Stimulated activated CD8-positive, alpha-beta memory T cell treated with anti-CD3 and anti-CD28 coated beads, Interleukin-2, amount 100 ng/mL, for 1 hour (primary cell): Measurements from ENCODE around the gene EPN2.

Experiments
- DNase-seq, 2 donors: peaks; one replicate each; pipeline ENCODE4 v3.0.0-alpha.2; 2020; ENCODE audit warnings: low read depth in 2 of 2

EPN2 gene

DNA sequence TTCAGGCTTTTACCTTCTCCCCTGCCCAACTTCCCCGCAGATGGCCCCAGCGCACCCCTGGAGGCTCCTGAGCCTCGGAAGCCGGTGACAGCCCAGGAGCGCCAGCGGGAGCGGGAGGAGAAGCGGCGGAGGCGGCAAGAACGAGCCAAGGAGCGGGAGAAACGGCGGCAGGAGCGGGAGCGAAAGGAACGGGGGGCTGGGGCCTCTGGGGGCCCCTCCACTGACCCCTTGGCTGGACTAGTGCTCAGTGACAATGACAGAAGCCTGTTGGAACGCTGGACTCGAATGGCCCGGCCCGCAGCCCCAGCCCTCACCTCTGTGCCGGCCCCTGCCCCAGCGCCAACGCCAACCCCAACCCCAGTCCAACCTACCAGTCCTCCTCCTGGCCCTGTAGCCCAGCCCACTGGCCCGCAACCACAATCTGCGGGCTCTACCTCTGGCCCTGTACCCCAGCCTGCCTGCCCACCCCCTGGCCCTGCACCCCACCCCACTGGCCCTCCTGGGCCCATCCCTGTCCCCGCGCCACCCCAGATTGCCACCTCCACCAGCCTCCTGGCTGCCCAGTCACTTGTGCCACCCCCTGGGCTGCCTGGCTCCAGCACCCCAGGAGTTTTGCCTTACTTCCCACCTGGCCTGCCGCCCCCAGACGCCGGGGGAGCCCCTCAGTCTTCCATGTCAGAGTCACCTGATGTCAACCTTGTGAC is 144.7 kb downstream of the EPN2 start:
- no peak for DNase-seq

DNA sequence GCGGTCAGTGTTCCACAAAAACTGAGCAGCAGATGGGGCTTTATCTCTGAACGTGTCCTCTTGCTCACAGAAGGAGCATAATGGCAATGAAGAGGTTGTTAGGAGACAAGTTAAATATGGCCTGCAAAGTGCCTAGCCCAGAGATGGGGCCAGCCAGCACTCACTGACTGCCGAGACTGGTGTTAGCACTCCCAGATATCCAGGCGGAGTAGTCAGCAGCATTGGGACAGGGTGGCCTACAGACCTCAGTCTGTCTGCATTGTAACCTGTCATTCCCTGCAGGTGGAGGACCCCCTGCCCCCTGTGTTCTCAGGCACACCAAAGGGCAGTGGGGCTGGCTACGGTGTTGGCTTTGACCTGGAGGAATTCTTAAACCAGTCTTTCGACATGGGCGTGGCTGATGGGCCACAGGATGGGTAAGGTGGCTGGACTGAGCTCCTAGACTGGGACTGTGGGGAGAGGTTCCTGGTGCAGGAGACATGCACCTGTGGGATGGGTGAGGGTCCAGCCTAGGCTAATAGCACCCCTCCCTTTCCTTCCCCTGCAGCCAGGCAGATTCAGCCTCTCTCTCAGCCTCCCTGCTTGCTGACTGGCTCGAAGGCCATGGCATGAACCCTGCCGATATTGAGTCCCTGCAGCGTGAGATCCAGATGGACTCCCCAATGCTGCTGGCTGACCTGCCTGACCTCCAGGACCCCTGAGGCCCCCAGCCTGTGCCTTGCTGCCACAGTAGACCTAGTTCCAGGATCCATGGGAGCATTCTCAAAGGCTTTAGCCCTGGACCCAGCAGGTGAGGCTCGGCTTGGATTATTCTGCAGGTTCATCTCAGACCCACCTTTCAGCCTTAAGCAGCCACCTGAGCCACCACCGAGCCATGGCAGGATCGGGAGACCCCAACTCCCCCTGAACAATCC is 145.6 kb downstream of the EPN2 start:
- no peak for DNase-seq

DNA sequence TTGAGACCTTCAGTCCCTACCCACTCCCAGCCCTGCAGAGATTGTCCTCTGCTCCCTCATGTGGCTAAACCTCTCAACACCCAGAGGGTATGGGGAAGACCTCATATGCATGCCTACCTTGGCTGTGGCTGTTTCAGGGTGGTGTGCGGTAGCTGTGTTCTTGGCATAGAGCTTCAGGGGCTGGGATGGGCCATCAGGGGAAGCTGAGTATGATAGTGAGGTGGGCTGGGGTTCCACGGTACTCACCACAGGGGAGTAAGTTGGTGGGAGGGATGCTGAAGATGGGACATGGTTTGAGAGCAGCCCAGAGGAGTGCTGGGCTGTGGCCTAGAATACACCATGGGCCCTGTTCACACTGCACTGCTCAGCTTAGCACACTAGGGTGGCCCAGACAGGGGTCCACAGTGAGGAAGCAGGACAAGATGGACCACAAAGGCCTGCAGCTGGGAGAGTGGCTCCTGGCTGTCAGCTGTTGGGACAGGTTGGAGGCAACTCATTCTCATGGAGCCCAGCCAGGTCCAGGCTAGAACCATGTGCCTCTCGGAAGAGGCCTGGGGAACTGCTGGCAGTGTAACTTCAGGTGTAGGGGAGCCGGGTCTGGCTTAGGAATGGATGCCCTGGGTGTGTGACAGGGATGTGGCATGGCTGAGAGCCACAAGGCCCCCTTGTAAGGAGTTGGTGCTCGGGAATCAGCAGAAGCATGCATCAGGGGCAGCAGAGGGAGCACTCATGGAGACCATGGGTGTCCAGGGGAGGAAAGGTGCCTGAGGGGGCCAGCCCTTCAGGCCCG is 146.7 kb downstream of the EPN2 start:
- DNase-seq = no peak

DNA sequence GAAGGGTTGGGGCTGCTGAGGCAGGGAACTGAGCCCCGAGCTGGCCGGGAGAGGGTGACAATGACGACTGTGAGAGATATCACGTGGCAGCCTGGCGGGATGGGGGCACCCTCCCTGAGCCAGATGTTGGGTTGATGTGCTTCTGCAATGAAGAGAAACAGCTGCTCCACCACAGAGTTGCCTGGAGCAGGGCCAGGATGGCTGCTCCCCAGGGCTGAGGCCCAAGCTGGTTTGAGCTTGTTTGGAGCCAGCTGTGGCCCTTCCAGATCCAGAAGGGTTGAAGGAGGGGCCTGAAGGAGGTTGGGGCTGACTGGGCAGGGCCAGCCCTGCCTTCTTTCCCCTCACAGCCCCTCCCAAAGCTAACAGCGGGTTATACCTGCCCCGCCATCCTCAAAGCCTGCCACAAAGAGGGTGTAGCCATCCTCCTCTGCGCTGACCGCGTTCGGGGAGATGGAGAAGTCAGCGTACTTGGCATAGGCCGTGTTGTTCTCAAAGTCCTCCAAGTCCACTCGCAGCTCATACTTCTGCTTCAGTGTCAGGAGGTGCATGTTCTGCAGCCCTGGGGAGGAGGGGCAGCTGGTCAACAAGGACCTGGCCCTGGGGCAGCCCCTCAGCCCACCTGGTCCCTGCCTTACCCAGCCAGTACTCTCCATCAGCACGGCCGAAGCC is 147.7 kb downstream of the EPN2 start:
- DNase-seq = no peak

DNA sequence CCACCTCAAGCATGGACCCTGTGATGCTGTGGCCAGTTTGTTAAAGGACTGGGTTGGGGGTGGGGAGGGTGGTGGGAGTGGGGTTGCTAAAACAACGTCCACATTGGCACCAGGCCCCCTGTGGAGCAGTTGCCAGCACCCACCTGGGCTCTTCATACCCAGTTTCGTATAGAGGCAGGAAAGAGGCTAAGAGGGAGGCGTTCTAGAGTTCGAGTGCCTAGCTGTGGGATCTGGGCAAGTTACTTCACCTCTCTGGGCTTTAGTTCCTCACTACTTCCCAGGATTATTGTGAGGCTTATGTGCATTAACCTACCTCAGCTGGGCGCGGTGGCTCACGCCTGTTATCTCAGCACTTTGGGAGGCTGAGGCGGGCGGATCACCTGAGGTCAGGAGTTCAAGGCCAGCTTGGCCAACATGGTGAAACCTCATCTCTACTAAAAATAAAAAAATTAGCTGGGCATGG is 148.4 kb downstream of the EPN2 start:
- DNase-seq = no peak
